HG02623 (cell line): ENCODE data around the gene ARFGEF3.

Source experiments
- ATAC-seq: cut with Tn5 transposase; IDR thresholded peaks from one replicate; pipeline ENCODE4 v1.9.1; 2021; ENCODE audit warnings: moderate library complexity; ENCODE audit not compliant: unreplicated experiment

ARFGEF3 gene

DNA sequence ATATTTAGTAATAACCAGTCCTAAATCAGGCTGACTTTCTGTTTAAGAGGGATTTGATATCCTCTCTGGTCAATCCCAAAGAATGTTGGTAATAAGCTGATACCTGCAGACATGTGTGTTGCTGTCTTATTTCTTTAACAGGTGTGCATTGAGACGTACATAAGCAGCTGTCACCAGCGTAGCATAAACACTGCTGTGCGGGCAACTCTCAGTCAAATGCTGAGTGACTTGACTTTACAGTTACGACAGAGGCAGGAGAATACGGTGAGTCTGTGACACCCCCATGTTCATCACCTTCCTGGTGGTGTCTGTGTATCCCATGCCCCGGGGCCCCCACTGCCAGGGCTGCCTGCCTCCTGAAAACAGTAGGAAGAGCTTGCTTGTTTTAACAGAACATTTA is 76.6 kb downstream of the ARFGEF3 start:
- no peak for ATAC-seq

DNA sequence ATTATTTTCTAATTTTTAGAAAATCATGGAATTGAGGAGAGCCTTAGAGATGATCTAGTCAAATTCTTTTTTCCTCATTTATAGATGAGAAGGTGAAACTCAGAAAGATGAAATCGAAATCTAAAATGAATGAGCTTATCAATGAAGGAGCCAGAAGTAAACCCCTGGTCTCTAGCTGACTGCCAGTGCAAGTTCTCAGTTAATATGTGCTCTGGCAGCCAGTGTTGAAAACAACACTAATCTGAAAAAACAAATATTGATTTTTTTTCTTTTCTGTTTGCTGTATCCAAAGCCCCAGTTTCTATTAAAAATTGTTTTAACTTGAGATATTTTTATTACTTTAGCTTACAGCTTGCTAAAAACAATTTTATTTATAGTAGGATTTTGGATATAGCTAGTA is 78.0 kb downstream of the ARFGEF3 start:
- no peak for ATAC-seq

DNA sequence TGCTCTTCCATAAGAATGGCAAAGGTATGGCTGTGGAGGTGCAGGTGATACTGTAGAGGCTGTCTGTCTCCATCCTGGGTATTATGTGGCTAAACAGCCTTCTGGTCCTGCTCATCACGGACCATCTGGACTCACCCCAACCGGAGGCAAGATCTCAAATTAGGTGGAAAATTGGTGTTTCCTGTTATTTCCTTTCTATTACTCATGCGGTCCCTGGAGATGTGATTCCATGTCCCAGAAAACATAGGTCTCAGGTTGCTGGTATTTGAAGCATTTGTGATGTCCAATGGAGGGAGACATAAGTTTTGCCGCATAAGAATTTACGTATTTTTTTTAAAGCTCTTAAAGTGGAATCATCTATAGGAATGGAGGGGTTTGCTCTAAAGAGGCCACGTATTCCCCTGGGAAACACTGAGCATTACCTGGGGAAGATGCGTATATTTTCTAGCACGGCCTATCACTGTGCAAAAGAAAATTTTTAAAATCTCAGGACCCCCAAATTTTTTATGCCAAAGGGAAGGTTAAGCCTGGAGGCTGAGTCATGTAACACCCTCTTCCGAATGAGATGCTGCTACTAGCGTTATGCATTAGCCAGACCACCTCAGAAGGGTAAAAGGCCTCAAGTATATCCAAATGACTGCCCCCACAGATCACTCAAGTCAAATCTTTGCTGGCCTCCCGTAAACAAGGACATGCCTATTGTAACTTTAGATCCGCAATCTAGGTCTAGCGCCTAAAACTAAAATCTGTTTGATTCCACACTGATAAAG is 78.9 kb downstream of the ARFGEF3 start:
- no peak for ATAC-seq

DNA sequence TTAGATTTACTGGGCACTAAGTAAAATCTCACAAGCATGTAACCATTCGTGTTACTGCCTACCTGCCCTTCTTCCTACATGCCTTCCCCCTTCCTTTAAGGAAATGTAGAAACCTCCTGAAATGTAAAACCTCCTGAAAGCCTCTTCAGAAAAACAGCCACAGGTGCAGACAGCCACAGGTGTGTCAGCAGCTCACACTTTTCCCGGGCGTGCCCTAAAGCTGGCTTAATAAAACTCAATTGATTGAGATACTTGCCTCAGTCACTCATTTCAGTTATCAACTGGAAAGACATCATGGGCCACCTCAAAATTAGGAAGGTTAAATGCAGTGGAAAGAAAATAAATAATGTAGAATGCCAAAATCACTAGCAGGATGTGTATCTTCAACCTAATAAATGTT is 79.6 kb downstream of the ARFGEF3 start:
- no peak for ATAC-seq

DNA sequence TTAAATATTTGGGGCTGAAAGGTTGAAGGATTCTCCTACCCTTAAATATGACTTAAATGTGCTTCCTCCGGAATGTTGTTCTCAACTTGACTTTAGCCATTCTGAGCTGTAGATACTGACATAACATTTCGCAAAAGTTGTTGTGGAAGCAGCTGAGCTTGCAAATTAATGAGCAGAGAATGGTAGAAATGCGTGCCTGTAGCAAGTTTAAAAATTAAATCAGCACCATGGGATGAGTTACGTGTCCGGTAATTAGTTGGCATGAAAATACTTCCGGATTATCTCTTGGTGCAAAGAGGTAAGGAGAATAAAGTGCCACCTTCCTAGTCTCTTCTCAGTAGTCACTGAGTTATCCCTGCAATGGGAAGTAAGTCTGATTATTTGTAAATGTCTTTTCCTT is 80.2 kb downstream of the ARFGEF3 start:
- ATAC-seq, result no peak

DNA sequence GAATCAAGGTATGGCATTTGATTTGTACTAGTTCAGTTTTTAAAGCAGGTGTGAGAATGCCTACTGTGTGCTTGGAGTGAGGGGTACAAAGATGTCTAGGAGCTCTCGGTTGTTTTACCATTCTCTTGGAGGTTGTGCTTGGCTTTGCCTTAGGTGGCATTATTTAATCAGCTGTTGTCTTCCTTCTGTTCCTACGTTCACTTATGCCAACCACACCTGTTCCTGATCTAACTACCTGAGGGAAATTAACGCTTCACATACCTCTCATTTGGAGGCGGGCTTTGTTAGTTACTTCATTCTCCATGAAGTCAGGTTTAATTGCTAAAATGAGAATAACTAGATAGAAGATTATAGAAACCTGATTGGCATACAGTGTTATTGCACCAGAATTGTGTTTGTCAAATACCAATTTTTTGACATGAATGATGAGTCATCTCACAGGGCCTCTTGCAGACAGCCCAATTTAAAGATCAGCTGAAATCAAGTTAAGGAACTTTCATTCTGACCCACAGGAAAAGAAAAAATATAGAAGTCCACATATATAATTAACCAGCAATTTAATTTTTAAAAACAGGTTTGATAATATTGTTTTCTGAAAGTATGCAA is 81.4 kb downstream of the ARFGEF3 start:
- ATAC-seq, result no peak

DNA sequence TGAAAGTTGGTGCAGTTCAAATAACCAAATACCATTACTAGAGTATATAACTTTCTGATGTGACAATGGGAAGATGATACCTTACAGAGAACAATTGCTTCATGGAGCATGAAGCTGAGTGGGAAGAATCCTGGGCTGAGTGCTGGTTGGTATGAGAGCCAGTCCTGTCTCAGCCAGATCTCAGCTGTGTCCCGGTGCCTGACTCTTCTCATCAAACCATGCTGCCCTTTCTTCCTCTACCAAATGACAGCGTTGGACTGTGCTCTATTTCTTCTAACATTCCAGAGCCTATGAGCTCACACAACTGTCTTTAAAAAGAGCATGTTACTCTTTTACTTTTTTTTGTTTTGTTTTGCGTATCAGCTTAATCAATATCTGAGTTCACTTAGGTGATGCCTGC is 84.0 kb downstream of the ARFGEF3 start:
- no peak for ATAC-seq

DNA sequence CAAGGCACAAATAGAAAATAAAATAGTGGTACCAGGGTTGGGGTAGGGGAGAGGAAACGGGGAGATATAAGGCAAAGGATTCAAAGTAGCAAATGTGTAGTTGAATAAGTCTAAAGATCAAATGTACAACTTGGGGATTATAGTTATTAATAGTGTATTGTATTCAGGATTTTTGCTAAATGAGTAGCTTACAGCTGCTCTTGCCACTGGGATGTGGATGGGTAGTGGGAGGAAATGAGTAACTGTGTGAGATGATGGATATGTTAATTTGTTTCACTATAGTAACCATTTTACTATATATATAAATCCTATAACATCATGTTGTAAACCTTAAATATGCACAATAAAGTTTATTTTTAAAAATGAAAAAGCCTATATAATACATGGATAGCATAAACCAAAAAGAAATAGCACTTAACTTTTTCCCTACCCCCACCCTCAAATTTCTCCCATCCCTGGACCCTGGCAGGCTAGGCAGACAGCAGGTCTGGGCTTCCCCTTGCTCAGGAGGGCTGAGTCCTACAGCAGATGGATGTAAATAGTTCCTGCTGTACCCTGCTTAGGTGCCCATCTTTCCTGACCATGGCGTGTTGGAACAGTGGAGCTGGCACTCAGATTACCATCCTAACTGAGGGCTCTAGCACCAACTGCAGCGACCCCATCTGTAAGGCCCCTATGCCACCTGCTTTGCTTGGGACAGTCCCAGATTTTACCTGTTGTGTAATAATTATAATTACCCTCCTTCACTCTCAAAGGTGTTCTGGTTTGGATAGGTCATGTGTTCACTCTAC is 85.1 kb downstream of the ARFGEF3 start:
- ATAC-seq, result no peak

DNA sequence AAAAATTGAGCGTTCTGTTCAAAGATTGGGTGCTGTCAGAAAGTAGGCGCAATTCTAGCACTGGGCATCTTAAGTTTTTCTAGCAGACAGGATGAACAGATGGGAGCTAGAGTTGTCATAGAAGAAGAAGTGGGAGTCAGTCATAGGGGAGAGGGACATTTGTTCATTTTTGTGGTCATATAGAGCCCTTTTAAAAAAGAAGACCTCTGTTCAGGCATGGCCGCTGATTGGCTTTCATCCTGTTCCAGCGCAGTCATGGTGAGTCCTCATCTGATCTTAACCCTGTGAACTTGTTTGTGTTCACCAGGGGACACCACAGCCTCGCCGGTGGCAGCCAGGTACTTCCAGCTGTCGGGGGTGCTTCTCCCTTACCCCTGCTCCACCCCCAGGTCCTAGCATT is 86.3 kb downstream of the ARFGEF3 start:
- ATAC-seq, result no peak

DNA sequence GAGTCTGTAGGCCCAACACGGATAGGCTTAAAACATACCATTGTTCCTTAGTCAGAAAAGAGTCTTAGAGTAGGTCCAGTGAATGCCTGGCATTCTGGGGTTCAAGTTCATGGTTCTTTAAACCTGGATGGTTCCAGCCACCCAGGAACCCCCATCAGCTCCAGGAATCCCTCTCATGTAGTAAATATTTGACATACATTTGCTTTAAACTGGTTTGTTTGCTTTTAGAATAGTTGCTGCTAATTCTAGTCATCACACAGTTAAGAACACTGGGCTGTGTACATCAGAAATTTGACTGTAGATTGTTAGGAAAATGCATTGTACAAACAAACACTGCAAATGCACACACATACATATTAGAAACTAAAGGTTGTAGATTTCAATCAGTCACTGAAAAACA is 87.1 kb downstream of the ARFGEF3 start:
- ATAC-seq, result no peak

DNA sequence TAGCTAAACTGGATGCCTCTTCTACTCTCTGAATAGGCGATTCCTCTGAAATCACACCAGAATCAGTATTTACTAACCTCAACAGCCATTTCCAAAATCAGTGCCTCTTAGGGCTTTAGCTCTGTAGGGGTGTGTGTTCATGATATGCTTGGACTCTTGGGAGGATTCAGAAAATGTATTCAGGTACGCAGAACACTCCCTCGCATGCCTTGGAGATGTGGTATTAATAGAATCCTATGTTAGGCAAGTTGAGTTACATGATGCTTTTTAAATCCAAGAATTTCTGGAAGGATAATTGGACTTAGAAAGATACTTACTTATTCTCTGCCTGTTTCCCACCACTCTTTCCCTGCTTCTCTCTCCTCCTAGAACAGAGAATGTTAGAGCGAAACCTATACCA is 88.3 kb downstream of the ARFGEF3 start:
- no peak for ATAC-seq

DNA sequence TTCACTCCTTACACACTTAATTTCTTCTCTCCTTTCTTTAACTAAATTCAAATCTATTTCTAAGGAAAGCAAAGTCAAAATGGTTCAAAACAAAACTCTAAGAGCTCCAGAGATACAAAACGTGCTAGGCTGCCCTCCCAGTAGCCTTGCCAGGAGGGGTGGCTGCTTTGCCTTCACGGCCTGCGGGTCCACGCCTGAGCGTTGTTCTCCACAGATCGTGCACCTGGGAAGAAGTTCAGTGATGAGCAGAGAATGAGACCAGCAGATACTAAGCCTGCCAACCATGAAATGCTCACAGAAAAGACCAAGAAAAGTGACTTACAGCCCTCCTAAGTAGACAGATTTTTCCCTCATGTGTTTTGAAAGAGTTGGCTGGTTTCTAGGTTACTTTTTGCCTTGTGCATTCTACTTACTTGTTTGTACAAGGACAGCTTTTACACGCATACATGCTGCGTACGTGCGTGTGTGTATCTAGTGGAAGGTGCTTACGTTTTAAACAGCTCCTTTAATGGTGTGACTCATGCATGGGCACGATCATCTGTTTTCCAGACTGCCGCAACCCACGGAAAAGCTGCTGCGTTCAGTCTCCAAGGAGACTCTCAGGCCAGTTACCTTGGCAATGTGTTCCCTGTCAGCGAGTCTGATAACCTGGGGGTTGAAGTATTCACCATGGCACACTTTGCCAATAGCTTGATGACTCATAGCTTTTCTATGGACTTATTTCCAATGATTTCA is 88.9 kb downstream of the ARFGEF3 start:
- ATAC-seq, result no peak

DNA sequence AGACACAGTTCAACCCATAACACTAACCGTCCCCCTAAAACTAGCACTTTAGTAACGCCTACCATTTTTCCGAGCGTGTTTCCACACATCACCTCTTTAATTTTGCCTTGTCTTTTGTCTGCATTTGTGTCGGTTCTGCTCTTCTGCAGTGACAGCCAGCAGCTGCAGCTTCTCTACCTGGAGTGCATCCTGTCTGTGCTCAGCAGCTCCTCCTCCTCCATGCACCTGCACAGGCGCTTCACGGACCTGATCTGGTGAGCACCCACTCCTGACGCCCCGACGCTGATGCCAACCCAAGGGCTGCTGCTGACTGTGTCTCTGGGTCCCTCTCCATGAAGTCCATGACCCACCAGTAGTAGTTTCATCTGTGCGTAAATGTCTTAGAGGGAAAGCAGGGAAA is 92.0 kb downstream of the ARFGEF3 start:
- ATAC-seq, result no peak

DNA sequence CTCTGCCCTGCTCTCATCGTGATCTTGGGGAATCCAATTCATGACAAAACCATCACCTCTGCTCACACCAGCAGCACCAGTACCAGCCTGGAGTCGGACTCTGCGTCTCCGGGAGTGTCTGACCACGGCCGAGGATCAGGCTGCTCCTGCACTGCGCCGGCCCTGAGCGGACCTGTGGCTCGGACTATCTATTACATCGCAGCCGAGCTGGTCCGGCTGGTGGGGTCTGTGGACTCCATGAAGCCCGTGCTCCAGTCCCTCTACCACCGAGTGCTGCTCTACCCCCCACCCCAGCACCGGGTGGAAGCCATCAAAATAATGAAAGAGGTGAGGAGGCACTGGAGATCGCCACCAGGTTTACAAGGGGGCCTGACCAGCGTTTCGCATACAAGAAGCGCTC is 93.7 kb downstream of the ARFGEF3 start:
- ATAC-seq, result no peak

DNA sequence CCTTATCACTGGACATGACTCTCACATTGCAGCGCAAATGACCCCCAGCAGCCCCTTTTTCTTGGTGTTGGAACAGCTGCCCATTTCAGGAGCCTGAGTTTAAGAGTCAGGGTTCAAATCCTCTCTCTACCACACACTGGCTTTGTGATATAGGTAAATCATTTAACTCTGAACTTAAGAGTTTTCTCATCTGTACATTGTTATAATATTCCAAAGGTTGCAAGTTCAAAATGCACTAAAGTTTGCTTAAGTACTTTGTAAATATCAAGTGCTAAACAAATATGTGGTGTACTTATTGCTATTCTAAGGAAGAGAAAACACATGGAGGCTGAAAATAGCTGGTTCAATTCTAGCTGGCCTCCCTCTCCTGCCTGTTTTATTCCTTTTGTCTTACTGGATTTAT is 95.9 kb downstream of the ARFGEF3 start:
- no peak for ATAC-seq

DNA sequence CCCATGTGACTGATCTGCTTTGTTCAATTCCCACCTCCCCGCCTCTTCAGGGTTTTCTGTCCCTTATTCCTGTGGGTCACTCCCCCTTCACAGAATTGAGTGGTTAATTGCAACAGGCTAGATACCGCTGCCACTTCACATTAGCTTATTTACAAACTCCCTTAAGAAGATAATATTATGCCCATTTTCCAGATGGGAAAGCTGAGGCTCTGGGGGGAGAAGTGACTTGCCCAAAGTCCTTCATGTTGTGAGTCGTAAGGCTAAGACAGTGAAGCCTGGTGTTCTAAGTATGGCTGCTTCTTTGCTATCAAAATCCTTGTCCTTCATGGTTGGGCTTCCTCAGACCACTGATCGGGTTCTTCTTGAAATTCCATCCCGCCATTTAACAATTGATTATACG is 96.5 kb downstream of the ARFGEF3 start:
- ATAC-seq, result no peak

DNA sequence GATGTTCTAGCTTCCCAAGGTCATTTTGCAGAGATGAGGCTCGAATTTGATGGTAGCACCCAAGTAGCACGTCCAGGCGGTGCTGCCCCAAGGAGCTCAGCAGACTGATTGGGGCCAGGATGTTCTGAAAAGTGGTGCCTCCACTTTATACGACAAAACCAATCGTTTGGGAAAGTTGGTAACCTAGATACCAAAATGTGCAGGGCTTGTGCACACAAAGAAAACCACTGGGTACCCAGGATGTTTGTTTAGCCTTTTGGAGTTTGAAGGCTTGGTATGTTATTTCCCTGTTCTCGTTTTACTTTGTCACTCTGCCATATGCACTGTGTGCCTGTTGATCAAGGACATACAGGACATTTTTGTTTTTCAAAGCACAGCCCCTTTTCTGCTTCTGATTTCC is 97.3 kb downstream of the ARFGEF3 start:
- ATAC-seq, result no peak

DNA sequence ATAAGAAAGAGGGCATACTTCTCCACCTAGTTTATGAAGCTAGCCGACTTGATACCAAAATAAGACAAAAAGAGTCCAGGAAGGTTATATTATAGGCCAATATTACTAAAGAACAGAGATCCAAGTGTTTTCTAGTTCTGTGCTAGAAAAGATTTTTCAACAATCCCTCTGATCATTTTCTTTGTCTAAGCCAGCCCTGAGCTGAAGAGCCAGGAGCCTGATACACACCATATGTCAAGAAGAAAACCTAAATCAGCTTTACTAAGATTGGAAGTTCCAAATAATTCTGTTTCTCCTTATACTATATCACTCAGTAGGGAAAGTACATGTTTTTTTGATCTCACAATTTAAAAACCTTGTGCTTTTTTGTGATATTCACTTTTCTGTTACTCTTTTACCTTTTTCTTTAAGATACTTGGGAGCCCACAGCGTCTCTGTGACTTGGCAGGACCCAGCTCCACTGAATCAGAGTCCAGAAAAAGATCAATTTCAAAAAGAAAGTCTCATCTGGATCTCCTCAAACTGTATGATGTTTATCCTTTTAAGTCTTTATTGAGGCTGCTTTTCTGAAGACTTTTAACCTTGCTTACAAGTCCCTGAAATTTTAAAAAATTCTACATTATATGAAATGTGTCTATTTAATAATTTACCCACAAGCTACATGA is 99.5 kb downstream of the ARFGEF3 start:
- ATAC-seq, result no peak

DNA sequence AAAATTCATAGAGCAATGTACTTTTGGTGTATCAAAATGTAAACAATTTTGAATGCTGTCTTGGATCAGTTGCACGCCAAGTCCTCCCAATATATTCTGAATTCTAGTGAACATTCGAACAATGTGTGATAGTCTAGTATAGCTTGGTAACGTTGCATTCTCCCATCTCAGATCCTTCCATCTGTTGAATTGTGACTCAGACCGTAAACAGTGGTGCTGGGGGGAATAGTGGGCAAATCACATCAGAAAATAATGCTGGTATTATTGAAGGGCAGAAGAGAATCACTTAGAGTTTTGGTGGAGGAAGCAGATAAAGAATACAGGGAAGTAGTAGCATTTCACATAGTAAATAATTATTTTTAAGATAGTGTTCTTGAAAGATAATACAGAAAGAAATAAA is 102.2 kb downstream of the ARFGEF3 start:
- no peak for ATAC-seq

DNA sequence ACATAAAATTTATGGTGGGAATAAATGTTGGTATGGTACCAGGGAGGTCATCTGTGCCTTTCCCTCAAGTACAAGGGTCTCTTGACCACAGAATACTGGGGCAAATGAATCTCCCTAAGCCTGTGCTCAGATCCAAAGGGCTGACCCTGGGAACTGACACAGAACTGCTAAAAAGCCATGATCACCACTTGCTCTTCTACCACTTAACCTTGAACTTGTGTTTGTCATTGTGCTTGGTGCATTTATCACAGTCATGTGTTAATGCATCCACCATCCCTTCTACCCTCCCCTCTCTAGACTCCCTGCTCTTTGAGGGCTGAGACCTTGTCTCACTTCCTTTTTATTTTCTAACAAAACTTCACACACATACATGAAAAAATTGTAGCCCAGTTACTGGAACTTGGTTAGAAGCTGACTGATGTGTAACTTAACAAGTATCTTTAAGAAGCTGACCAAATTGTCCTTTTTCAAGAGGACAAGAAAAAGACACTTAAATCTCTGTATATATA is 102.7 kb downstream of the ARFGEF3 start:
- ATAC-seq, result no peak

DNA sequence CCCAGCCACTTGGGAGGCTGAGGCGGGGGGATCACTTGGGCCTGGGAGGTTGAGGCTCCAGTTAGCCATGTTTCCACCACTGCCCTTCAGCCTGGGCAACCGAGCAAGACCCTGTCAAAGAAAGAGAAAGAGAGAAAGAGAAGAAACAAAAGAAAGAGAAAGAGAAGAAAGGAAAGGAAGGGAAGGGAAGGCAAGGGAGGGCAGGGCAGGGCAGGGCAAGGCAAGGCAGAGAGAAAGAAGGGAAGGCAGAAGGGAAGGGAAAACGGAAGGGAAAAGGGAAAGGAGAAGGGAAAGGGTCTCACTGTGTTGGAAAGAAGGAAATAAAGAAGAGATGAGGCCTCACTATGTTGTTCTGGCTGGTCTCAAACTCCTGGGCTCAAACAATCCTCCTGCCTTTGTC is 104.4 kb downstream of the ARFGEF3 start:
- ATAC-seq, result no peak
